Endothelial cell of coronary artery (primary cell): ENCODE measurements around the gene DHX15. TPM values are rescaled to one million over a fixed set of nuclear protein-coding genes. Genes with fewer than 3 reads are reported as not detected.

Experiments
- total RNA-seq: library from RNA; depleted of rRNA; stranded (reverse); fragments of >200 nt; gene quantifications from 2 replicates; pipeline ENCODE4 v1.2.3, GENCODE V29; 2014

The DHX15 gene
- 153 and 159 TPM in 2 replicates for total RNA-seq

DNA sequence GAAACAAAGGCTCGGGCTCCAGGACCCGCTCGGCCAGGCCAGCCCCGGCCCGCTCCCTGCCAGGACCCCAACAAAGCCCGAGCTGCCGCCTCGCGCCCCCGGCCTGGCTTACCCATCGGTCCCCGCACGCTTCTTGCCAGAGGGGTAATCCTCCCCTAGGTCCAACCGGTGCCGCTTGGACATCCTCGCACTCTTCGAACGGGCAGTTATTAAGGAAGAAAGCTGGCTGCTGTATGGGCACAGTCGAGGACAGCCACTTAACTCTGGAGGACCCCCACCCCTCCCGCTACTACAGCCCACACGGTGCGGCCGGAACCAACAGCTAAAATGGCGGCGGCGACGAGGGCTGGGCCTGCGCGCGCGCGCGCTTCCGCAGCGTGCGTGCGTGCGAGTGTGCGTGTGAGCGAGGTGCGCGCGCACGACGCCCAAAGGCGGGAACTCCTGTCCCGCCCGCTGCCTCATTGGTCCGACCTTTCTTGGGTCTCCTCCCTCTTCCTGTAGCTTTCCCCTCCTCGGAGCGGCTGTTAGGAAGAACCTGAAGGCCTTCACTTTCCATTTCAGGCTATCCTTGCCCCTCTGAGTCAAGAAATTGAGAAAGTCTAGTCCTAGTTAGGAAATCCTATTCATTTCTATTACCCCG is at the start of gene DHX15:
Gene DHX15 (minus strand): TSS at position 344 of the 640 bp plus-strand sequence. CDS start 161 bp downstream, at position 183.

Other genes starting within 250 kb of the DHX15 start
- 0.19 TPM in 1 of 2 replicates, not detected in the other for gene SOD3, start 211.0 kb upstream of the DHX15 start, total RNA-seq